NCI-H2107 treated with DMSO at 0.1 percent for 48 hours (cell line): ENCODE measurements around the gene CACNG3.

Experiments
- DNase-seq: peaks from one replicate; lab custom pipeline; 2025; ENCODE audit not compliant: unreplicated experiment; lab: John Stamatoyannopoulos, UW

Gene CACNG3

DNA sequence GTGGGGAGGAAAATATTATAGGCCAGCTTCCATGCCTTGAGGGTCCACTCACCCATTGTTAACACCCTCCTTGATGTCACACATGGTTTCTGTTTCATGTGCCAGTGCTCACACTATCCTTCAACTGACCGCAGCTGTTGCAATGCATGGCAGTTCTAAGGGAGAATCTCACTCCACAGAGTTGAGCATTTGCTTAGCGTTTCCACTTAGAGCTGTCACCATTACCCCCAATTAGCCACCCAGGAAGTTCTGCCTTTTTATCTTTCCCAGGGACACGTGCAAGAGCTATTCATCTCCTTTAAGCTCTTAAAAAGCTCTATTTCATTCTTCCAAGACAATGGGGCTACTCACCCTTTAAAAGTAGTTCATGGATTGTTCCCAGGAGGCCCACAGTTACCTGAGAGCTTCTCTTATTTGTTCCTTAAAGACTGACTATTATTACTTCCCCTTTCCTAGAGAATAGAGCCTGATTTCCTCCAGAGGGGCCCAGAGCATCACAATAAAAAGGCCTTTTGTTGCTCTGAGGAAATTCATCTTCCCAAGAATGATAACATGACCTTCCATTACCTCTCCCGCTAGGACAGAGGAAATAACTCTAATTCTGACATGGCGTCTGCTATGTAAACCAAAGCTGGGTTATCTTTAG is 126.8 kb downstream of the CACNG3 start:
- no peak for DNase-seq

DNA sequence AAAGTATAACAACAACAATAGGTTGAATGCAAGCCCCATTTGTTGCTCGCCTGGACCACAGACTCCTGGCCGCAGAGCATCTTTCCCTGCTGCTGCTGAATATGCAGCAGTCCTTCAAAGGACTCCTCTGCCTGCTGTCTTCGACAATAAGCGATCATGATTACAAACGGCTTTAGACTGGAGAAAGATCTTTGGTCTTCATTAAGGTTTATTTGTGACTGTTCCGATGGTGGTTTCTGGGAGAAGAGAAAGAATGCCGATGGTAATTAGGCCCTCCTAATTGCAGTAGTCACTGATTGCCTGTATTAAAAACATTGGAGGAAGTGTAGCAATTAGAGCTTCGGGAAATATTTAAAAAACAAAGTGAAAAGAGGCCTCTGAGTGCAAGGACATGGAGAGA is 138.2 kb downstream of the CACNG3 start:
- DNase-seq: no peak

DNA sequence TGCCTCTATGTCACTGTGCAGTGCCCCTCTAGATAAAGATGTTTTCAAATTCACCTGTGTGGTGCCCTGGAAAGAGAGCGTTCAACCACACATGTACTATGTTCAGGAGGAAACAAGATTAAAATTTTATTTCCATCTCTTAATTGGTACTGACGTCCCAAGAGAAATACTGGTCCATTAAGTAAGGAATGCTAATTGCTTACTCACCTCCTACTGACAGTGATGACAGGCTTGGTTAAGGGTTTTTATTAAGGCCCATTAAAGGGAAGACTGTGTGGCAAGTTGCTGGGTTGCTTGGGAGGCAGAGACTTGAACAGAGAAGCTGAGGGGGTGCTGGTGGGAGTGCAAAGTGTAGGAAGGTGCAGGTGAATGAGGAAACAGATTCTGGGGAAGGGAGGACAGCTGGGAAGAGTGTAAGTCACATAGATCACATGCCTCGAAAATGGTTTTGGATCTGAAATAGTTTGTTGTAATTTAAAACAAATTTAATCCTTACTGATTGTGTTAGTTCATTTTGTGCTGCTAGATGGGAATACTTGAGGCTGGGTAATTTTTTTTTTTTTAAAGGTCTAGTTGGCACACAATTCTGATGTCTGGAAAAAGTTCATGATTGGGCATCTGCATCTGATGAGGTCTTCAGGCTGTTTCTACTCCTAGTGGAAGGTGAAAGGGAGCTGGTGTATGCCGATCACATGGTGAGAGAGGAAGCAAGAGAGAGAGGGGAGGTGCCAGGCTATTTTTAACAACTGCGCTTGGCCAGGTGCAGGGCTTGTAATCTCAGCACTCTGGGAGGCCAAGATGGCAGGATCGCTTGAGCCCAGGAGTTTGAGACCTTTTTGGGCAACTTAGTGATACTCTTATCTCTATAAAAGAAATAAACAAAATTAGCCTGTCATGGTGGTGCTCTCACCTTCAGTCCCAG is 140.5 kb downstream of the CACNG3 start:
- no peak for DNase-seq

DNA sequence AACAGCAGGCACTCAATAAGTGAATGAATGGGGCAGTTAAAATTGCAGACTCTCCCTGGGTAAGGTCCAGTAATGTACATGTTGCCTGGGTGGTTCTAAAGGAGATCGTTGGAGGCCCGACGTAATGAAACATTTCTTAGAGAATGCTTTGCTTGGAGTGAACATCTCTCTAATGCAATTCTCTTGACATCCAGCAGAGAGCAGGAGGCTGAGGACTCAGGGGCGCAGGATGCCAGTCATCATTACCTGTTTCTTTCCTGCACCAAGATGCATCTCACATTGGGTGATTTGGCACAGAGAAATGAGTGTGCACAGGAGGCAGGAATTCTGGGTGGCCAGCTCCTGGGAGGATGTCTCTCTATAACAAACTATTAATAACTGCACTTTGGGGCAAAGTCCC is 152.9 kb downstream of the CACNG3 start:
- DNase-seq: no peak
